Activated naive CD8-positive, alpha-beta T cell (primary cell): ENCODE measurements around the gene APOBEC3A.
A peak's percentile ranks its signal among the peaks of the same experiment; 100 is the strongest.
"Not testable (repeated sequence)": the region's sequence is repeated elsewhere in the genome, so short reads cannot be mapped to it uniquely, and the experiment has no call there.

ENCODE experiments used
- H3K27ac Mint-ChIP-seq: one replicate; pipeline ENCODE4 v1.8.0; 2021; ENCODE audit warnings: mixed read lengths
- H3K27me3 Mint-ChIP-seq: one replicate; pipeline ENCODE4 v1.8.0; 2021; ENCODE audit warnings: mixed read lengths
- H3K36me3 Mint-ChIP-seq: one replicate; pipeline ENCODE4 v1.8.0; 2021; ENCODE audit warnings: mixed read lengths
- H3K4me1 Mint-ChIP-seq: one replicate; pipeline ENCODE4 v1.8.0; 2021; ENCODE audit warnings: low read depth, mixed read lengths
- H3K4me3 Mint-ChIP-seq: one replicate; pipeline ENCODE4 v1.8.0; 2021; ENCODE audit warnings: mild to moderate bottlenecking, mixed read lengths
- H3K9me3 Mint-ChIP-seq: one replicate; pipeline ENCODE4 v1.8.0; 2021; ENCODE audit warnings: low read depth, mixed read lengths

The APOBEC3A gene

GRCh38 chr22:38992871-38993371, 35.5 kb downstream of the APOBEC3A start:
- H3K9me3 Mint-ChIP-seq, H3K27me3 Mint-ChIP-seq, H3K36me3 Mint-ChIP-seq, H3K4me3 Mint-ChIP-seq, H3K27ac Mint-ChIP-seq: not testable (repeated sequence)
- peaks cover 23% of the 10 kb centered on the region for H3K4me1 Mint-ChIP-seq

DNA sequence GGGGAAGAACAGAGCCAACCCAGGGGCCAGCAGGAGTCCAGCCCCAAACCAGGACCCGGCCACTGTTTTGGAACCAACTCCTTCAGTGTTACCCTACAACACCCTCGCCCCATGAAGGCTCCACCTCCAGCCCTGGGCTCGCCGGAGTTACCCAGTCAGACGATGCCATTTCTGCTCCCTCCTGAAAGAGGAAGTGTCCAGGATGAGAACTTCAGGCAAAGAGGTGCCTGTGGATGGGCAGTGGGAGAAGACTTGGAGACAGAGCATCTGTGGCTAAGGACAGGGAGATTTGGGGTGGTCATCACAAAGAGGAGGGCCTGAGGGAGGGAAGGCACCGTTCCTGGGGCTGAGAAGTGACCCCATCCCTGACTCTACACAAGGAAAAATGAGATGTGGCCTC, 38.7 kb downstream of the APOBEC3A start:
- Mint-ChIP-seq H3K27me3 (no peaks in the 10 kb centered on the region), H3K9me3 (peaks cover 3% of the 10 kb centered on the region), H3K4me1 (peaks cover 7% of the 10 kb centered on the region), H3K36me3 (no peaks in the 10 kb centered on the region), H3K27ac (no peak overlapping the region), H3K4me3 (no peak overlapping the region)

DNA sequence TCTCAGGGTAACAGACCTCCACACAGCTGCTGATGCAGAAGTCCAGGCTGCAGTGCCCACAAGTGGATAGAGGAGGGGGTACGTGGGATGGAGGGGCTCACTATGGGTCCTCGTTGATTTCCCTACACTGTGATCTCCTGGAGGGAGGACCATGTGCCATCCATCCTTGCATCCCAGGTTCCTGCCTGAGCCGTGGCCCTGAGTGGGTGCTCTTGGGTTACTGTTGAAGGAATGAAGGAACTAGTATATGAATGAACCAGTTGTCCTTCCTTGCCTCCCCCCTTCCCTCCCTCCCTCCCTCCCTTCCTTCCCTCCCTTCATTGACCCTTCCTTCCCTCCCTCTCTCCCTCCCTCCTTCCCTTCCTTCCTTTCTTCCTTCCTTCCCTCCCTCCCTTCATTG, 40.1 kb downstream of the APOBEC3A start:
- Mint-ChIP-seq H3K4me3 (no peak overlapping the region), H3K27ac (no peak overlapping the region), H3K9me3 (peaks cover 3% of the 10 kb centered on the region), H3K4me1 (peaks cover 8% of the 10 kb centered on the region), H3K36me3 (no peaks in the 10 kb centered on the region), H3K27me3 (no peaks in the 10 kb centered on the region)

GRCh38 chr22:39003165-39003638, 45.8 kb downstream of the APOBEC3A start:
- no peaks in the 10 kb centered on the region for H3K27me3 Mint-ChIP-seq
- H3K4me1 Mint-ChIP-seq = peaks cover 9% of the 10 kb centered on the region
- H3K4me3 Mint-ChIP-seq = no peak overlapping the region
- peak overlapping the region; percentile 1 for H3K27ac Mint-ChIP-seq
- H3K36me3 Mint-ChIP-seq = no peaks in the 10 kb centered on the region
- H3K9me3 Mint-ChIP-seq = no peaks in the 10 kb centered on the region

GRCh38 chr22:39007177-39007576, 49.8 kb downstream of the APOBEC3A start:
- H3K27me3 Mint-ChIP-seq = no peaks in the 10 kb centered on the region
- no peak overlapping the region for H3K4me3 Mint-ChIP-seq
- no peaks in the 10 kb centered on the region for H3K9me3 Mint-ChIP-seq
- no peaks in the 10 kb centered on the region for H3K36me3 Mint-ChIP-seq
- H3K27ac Mint-ChIP-seq = no peak overlapping the region
- peaks cover 9% of the 10 kb centered on the region for H3K4me1 Mint-ChIP-seq

GRCh38 chr22:39008271-39008850, 51.0 kb downstream of the APOBEC3A start:
- H3K9me3 Mint-ChIP-seq, H3K4me3 Mint-ChIP-seq, H3K27me3 Mint-ChIP-seq, H3K36me3 Mint-ChIP-seq: not testable (repeated sequence)
- Mint-ChIP-seq H3K27ac (peak overlapping the region; percentile 28), H3K4me1 (peaks cover 10% of the 10 kb centered on the region)

DNA sequence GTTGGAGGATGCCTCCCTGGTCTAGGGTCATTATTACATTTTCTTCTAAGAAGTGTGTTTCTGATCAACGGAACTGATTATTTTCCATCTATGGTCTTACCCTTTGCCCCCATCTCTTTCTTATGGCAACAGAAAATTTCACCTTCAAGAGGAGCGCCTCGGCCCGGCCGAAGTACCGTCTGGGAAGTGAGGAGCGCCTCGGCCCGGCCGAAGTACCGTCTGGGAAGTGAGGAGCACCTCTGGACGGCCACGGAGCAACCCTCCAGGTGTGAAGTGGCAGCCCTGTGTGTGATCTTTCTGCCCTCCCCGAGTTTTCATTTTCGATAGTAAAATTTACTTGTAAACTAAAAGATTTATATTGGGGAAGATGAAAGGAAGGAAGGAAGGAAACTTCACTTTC, 53.5 kb downstream of the APOBEC3A start:
- no peaks in the 10 kb centered on the region for H3K36me3 Mint-ChIP-seq
- peak overlapping the region; percentile 50 for H3K27ac Mint-ChIP-seq
- H3K4me3 Mint-ChIP-seq = no peak overlapping the region
- no peaks in the 10 kb centered on the region for H3K9me3 Mint-ChIP-seq
- H3K27me3 Mint-ChIP-seq = no peaks in the 10 kb centered on the region
- peaks cover 22% of the 10 kb centered on the region for H3K4me1 Mint-ChIP-seq
